GM23248 (cell line): ENCODE results near the gene TGM3. TPM values are rescaled to one million over a fixed set of nuclear protein-coding genes. Genes with fewer than 3 reads are reported as not detected.

Experiments used
- DNase-seq: peaks from one replicate; pipeline ENCODE4 v3.0.0-alpha.2; 2015
- H2AFZ ChIP-seq: fragments of 200-600 bp; sonication (generic); 2 replicates; pipeline ENCODE4 v1.6.1; 2016; ENCODE audit warnings: antibody characterized with exemption
- H3F3A ChIP-seq: fragments of 200-600 bp; sonication (generic); 2 replicates; pipeline ENCODE4 v1.6.1; 2016; ENCODE audit warnings: mild to moderate bottlenecking, antibody characterized with exemption, mixed run types; ENCODE audit not compliant: insufficient read depth
- H3K27ac ChIP-seq: fragments of 200-600 bp; sonication (generic); 2 replicates; pipeline ENCODE4 v1.5.1; 2016; ENCODE audit warnings: mild to moderate bottlenecking
- H3K27me3 ChIP-seq: fragments of 200-600 bp; sonication (generic); replicated peaks from 2 replicates; pipeline ENCODE4 v1.6.1; 2016; ENCODE audit warnings: mild to moderate bottlenecking; ENCODE audit not compliant: insufficient read depth
- H3K36me3 ChIP-seq: fragments of 200-600 bp; sonication (generic); 2 replicates; pipeline ENCODE4 v1.6.1; 2016; ENCODE audit warnings: low read depth, mild to moderate bottlenecking
- H3K4me1 ChIP-seq: fragments of 200-600 bp; sonication (generic); 2 replicates; pipeline ENCODE4 v1.6.1; 2016; ENCODE audit warnings: mild to moderate bottlenecking; ENCODE audit not compliant: insufficient read depth
- H3K4me2 ChIP-seq: fragments of 200-600 bp; sonication (generic); one replicate; pipeline ENCODE4 v1.6.1; 2016; ENCODE audit warnings: mild to moderate bottlenecking; ENCODE audit not compliant: unreplicated experiment
- H3K4me3 ChIP-seq: fragments of 200-600 bp; sonication (generic); 2 replicates; pipeline ENCODE4 v1.5.1; 2016; ENCODE audit warnings: mild to moderate bottlenecking
- H3K79me2 ChIP-seq: fragments of 200-600 bp; sonication (generic); 2 replicates; pipeline ENCODE4 v1.6.1; 2016; ENCODE audit warnings: mild to moderate bottlenecking; ENCODE audit not compliant: insufficient read depth
- H3K9ac ChIP-seq: fragments of 200-600 bp; sonication (generic); 2 replicates; pipeline ENCODE4 v1.6.1; 2016; ENCODE audit warnings: mild to moderate bottlenecking
- H3K9me2 ChIP-seq: fragments of 200-600 bp; sonication (generic); 2 replicates; pipeline ENCODE4 v1.6.1; 2016; ENCODE audit warnings: mixed run types, mild to moderate bottlenecking, moderate library complexity; ENCODE audit not compliant: insufficient read depth
- H3K9me3 ChIP-seq: fragments of 200-600 bp; sonication (generic); one replicate; pipeline ENCODE4 v1.6.1; 2017; ENCODE audit warnings: low read depth
- H4K20me1 ChIP-seq: fragments of 200-600 bp; sonication (generic); 2 replicates; pipeline ENCODE4 v1.6.0; 2016; ENCODE audit not compliant: insufficient read depth
- EZH2 ChIP-seq: fragments of 200-600 bp; sonication (generic); IDR thresholded peaks from 2 replicates; pipeline ENCODE4 v1.6.1; 2018; ENCODE audit warnings: antibody characterized with exemption, mild to moderate bottlenecking; ENCODE audit not compliant: insufficient read depth, poor library complexity, severe bottlenecking
- EZH2phosphoT487 ChIP-seq: fragments of 200-600 bp; sonication (generic); IDR thresholded peaks from 2 replicates; pipeline ENCODE4 v1.6.1; 2018; ENCODE audit warnings: antibody characterized with exemption, moderate library complexity, mild to moderate bottlenecking, low read depth; ENCODE audit not compliant: insufficient read depth
- WGBS, 2 experiments: methylation state at CpG; one replicate each; pipeline ENCODE4 v1.1.6; 2015 to 2017; ENCODE audit warnings: low lambda C conversion rate in 2 of 2, low coverage in 1 of 2; ENCODE audit errors: missing lambda C conversion rate in 2 of 2; 5-methylcytosine and 5-hydroxymethylcytosine counted together
- in situ Hi-C: fragments of 300-500 bp; cut with MboI; formaldehyde crosslinking; loops from 2 replicates; pipeline ENCODE4 v1.15.0; 2020
- polyA plus RNA-seq: library from polyadenylated mRNA; unstranded; fragments of >200 nt; fragmentation: Nextera tagmentation; extraction: Ambion mirVana; gene quantifications from 2 replicates; pipeline ENCODE4 v1.2.1, GENCODE V29; 2016
- total RNA-seq: library from RNA; depleted of rRNA; stranded (reverse); fragments of >200 nt; shearing (Covaris generic); gene quantifications from 2 replicates; pipeline ENCODE4 v1.2.3, GENCODE V29; 2014

Gene TGM3
- total and polyA plus RNA-seq, 2 experiments from 2014 or later = 0.11 to 0.25 TPM

DNA sequence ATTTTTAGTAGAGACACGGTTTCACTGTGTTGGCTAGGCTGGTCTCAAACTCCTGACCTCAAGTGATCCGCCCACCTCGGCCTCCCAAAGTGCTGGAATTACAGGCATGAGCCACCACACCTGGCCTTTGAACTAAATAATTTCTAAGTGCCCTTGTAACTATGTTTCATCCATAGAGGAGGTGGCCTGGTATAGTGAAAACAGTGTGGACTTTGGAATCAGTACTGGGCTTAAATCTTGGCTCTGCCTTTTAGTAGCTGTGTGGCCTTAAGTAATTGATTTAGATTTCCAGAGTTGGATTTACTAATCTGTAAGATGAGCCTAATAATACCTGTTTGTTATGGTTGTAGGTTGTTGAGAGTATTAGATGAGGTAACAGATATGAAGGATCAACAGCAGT, 14.2 kb upstream of the TGM3 start:
- peaks cover 4% of the 10 kb centered on the region; the same call in 1 of the 2 replicates for H3K27me3 ChIP-seq
- TF ChIP-seq EZH2 (no peak), EZH2phosphoT487 (no peak)
- no peak overlapping the region for H3K4me2 ChIP-seq
- WGBS, 2 experiments = 64 to 69% methylated on average over 3 of the region's 3 CpGs
- in situ Hi-C loops = no loop called here
- no peak overlapping the region for H2AFZ ChIP-seq
- H4K20me1 ChIP-seq = no peaks in the 10 kb centered on the region
- no peaks in the 10 kb centered on the region for H3K9me2 ChIP-seq
- H3F3A ChIP-seq = no peaks in the 10 kb centered on the region
- H3K36me3 ChIP-seq = no peaks in the 10 kb centered on the region
- H3K9me3 ChIP-seq = no peaks in the 10 kb centered on the region
- H3K9ac ChIP-seq = no peak overlapping the region
- H3K27ac ChIP-seq = no peak overlapping the region
- H3K79me2 ChIP-seq = no peaks in the 10 kb centered on the region
- H3K4me1 ChIP-seq = peaks cover 11% of the 10 kb centered on the region
- no peak overlapping the region for H3K4me3 ChIP-seq
- no peak for DNase-seq

DNA sequence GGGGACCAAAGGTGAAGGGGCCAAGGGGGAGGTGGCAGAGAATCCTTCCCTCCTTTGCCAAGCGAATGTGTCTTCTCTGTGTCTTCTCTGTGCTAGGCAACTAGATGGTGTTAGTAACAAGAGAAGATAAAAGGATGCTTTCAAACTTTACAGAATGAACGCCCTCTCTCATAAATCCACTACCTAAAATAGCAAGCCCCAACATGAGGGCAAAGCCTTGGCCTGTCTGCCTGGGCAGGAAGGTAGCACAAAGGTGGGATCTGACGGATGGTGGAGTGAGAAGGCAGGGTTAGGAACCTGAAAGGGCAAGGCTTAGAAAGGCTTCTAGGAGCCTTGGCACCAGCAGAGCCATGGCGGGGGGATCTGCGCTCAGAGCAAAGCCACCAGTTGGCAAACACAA, 13.6 kb upstream of the TGM3 start:
- in situ Hi-C loops = no loop called here
- Histone ChIP-seq H3K27ac (no peak overlapping the region), H3K4me1 (peaks cover 11% of the 10 kb centered on the region), H3F3A (no peaks in the 10 kb centered on the region), H3K27me3 (peaks cover 4% of the 10 kb centered on the region; the same call in 1 of the 2 replicates), H3K4me2 (no peak overlapping the region), H3K9me2 (no peaks in the 10 kb centered on the region), H2AFZ (no peak overlapping the region), H3K36me3 (no peaks in the 10 kb centered on the region), H3K4me3 (no peak overlapping the region), H3K9me3 (no peaks in the 10 kb centered on the region), H3K79me2 (no peaks in the 10 kb centered on the region), H4K20me1 (no peaks in the 10 kb centered on the region), H3K9ac (no peak overlapping the region)
- no peak for DNase-seq
- 87% methylated on average over 5 of the region's 5 CpGs for WGBS, 2 experiments
- no peak for TF ChIP-seq EZH2
- no peak for TF ChIP-seq EZH2phosphoT487

DNA sequence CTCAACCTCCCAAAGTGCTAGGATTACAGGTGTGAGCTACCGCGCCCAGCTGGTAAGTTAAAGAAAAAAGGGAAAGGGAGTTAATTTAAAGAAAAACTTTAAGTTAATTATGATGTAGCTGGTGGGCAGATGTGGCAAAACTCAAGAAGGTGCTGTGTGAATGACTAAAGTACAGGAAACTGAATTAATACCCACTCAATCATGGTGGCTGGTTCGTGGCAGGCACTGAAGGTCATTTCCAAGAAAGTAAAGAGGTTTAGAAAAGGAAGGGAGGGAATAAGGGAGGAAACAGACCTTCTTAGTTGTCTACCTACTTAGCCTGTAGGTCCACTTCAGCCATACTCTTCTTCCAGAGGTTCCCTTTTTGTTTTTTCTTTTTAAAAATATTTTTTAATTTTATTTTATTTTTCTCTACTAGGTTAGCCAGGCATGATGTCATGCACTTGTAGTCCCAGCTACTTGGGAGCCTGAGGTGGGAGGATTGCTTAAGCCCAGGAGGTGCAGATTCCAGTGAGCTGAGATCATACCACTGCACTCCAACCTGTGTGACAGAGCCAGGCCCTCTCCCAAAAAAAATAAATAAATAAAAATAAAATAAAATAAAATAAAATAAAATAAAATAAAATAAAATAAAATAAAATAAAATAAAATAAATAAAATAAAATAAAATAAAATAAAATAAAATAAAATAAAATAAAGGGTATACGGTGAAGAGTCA, 11.9 kb upstream of the TGM3 start:
- peaks cover 14% of the 10 kb centered on the region for H3K4me1 ChIP-seq
- H3K9me3 ChIP-seq = no peaks in the 10 kb centered on the region
- H3K27ac ChIP-seq = no peak overlapping the region
- no peak overlapping the region for H2AFZ ChIP-seq
- H3K9ac ChIP-seq = no peak overlapping the region
- no peaks in the 10 kb centered on the region for H3K9me2 ChIP-seq
- no peak for TF ChIP-seq EZH2phosphoT487
- TF ChIP-seq EZH2 = no peak
- no peak overlapping the region for H3K4me3 ChIP-seq
- WGBS, 2 experiments = 74 to 79% methylated on average over 4 of the region's 4 CpGs
- peaks cover 4% of the 10 kb centered on the region for H3F3A ChIP-seq
- in situ Hi-C loops = no loop called here
- no peaks in the 10 kb centered on the region for H4K20me1 ChIP-seq
- H3K79me2 ChIP-seq = no peaks in the 10 kb centered on the region
- H3K4me2 ChIP-seq = no peak overlapping the region
- no peaks in the 10 kb centered on the region for H3K36me3 ChIP-seq
- peak; percentile 66 for DNase-seq
- no peaks in the 10 kb centered on the region for H3K27me3 ChIP-seq

DNA sequence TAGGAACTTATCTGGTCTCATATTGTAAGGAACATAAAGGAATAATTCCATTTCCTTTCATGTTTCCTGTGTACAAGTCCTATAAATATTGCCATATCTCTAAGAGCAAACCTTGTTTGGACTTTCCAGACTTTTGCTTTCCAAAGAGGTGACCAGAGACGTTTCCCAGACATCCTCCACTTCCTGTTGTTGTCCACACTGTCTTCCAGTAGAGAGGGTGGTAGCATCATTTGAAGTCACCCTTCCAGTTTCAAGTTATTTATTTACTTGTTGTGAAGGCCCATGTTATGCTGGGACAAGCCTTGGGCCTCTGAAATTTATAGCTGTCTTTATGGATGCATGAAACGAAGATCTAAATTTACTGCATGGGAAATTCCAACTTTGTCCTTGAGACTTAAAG, 10.6 kb upstream of the TGM3 start:
- H3K4me2 ChIP-seq = no peak overlapping the region
- WGBS, 2 experiments = 36 to 41% methylated on average over 2 of the region's 2 CpGs
- H2AFZ ChIP-seq = no peak overlapping the region
- peaks cover 9% of the 10 kb centered on the region for H3F3A ChIP-seq
- no peak overlapping the region for H3K4me3 ChIP-seq
- no peak for DNase-seq
- H3K79me2 ChIP-seq = no peaks in the 10 kb centered on the region
- peaks cover 15% of the 10 kb centered on the region for H3K4me1 ChIP-seq
- no peak overlapping the region for H3K27ac ChIP-seq
- no peaks in the 10 kb centered on the region for H3K9me2 ChIP-seq
- H3K36me3 ChIP-seq = no peaks in the 10 kb centered on the region
- H4K20me1 ChIP-seq = no peaks in the 10 kb centered on the region
- in situ Hi-C loops = no loop called here
- H3K9ac ChIP-seq = no peak overlapping the region
- no peaks in the 10 kb centered on the region for H3K9me3 ChIP-seq
- TF ChIP-seq EZH2phosphoT487 = no peak
- TF ChIP-seq EZH2 = no peak
- no peaks in the 10 kb centered on the region for H3K27me3 ChIP-seq
